NCI-H1436 treated with DMSO at 0.1 percent for 48 hours (cell line): ENCODE measurements around the gene GPS1.

ENCODE experiments used
- DNase-seq: peaks from one replicate; lab custom pipeline; 2025; lab: John Stamatoyannopoulos, UW

The GPS1 gene

GRCh38 chr17:82059272-82060000, 7.7 kb downstream of the GPS1 start:
- no peak for DNase-seq

GRCh38 chr17:82060001-82060380, 8.3 kb downstream of the GPS1 start:
- DNase-seq: no peak

- no peak for DNase-seq
These were observed 8.9 kb downstream of the GPS1 start for GRCh38 chr17:82060614-82061013.

- DNase-seq: no peak
These were observed 9.6 kb downstream of the GPS1 start for GRCh38 chr17:82061047-82061925.

- DNase-seq: no peak
These were observed 10.6 kb downstream of the GPS1 start for GRCh38 chr17:82062076-82062983.

GRCh38 chr17:82062984-82063368, 11.3 kb downstream of the GPS1 start:
- DNase-seq: no peak

GRCh38 chr17:82063424-82064415, 12.0 kb downstream of the GPS1 start:
- DNase-seq: no peak

GRCh38 chr17:82064433-82065192, 12.9 kb downstream of the GPS1 start:
- no peak for DNase-seq

- no peak for DNase-seq
These were observed 13.5 kb downstream of the GPS1 start for GRCh38 chr17:82065193-82065637.

GRCh38 chr17:82065638-82066303, 14.1 kb downstream of the GPS1 start, which contains the start of gene DUS1L:
Gene DUS1L (minus strand): TSS chr17:82065804. CDS start chr17:82065059, 745 bp downstream.
- DNase-seq: no peak

GRCh38 chr17:82070611-82071010, 18.9 kb downstream of the GPS1 start:
- DNase-seq: no peak

GRCh38 chr17:82072827-82073226, 21.1 kb downstream of the GPS1 start:
- no peak for DNase-seq

GRCh38 chr17:82073446-82073845, 21.7 kb downstream of the GPS1 start:
- DNase-seq: no peak

- no peak for DNase-seq
These were observed 24.5 kb downstream of the GPS1 start for GRCh38 chr17:82076018-82076784.

GRCh38 chr17:82076785-82077591, 25.3 kb downstream of the GPS1 start:
- DNase-seq: no peak

- no peak for DNase-seq
These were observed 26.1 kb downstream of the GPS1 start for GRCh38 chr17:82077617-82078358.

- DNase-seq: no peak
These were observed 26.7 kb downstream of the GPS1 start for GRCh38 chr17:82078433-82078832.
